Cardiac muscle cell (in vitro differentiated cells and primary cell): Measurements from ENCODE around the gene COL26A1. TPM values are rescaled to one million over a fixed set of nuclear protein-coding genes. Genes with fewer than 3 reads are reported as not detected.
A peak's percentile ranks its signal among the peaks of the same experiment; 100 is the strongest.

Source experiments
- DNase-seq, 2 donors: peaks; one replicate each; pipeline versions ENCODE4 v3.0.0 to v3.0.0-alpha.2; 2010 to 2017; ENCODE audit warnings: low read depth in 1 of 2, low spot score in 1 of 2
- H3K27ac ChIP-seq: fragments of 200-600 bp; sonication (generic); 2 replicates; pipeline ENCODE4 v1.5.1; 2016
- H3K27me3 ChIP-seq: fragments of 200-600 bp; sonication (generic); 2 replicates; pipeline ENCODE4 v1.6.0; 2016; ENCODE audit warnings: control low read depth
- H3K36me3 ChIP-seq: fragments of 200-600 bp; sonication (generic); 2 replicates; pipeline ENCODE4 v1.5.1; 2016; ENCODE audit warnings: control low read depth
- H3K4me1 ChIP-seq: fragments of 200-600 bp; sonication (generic); 2 replicates; pipeline ENCODE4 v1.8.1; 2017; ENCODE audit warnings: low read depth, mild to moderate bottlenecking, mixed run types
- H3K4me3 ChIP-seq: fragments of 200-600 bp; sonication (generic); 2 replicates; pipeline ENCODE4 v1.5.1; 2016; ENCODE audit warnings: mild to moderate bottlenecking
- H3K9me3 ChIP-seq: fragments of 200-600 bp; sonication (generic); 2 replicates; pipeline ENCODE4 v1.5.1; 2017; ENCODE audit warnings: low read depth, mild to moderate bottlenecking, control low read depth
- CTCF ChIP-seq: IDR thresholded peaks from 2 replicates; pipeline ENCODE4 v1.5.1; 2012; ENCODE audit warnings: low read depth, mild to moderate bottlenecking, low read length
- polyA plus RNA-seq: library from polyadenylated mRNA; unstranded; fragments of >200 nt; fragmentation: Nextera tagmentation; extraction: Ambion mirVana; gene quantifications from 2 replicates; pipeline ENCODE4 v1.2.1, GENCODE V29; 2016
- total RNA-seq: library from RNA; depleted of rRNA; stranded (reverse); fragments of >200 nt; gene quantifications from 2 replicates; pipeline ENCODE4 v1.2.3, GENCODE V29; 2016

The COL26A1 gene
- total and polyA plus RNA-seq, 2 experiments from 2014 or later, result 12.5 to 44.8 TPM

GRCh38 chr7:101376601-101377000, 13.9 kb downstream of the COL26A1 start:
- no peak for TF ChIP-seq CTCF
- DNase-seq, result no peak
- Histone ChIP-seq H3K27me3 (no peaks in the 10 kb centered on the region), H3K36me3 (no peaks in the 10 kb centered on the region), H3K4me1 (peaks cover 7% of the 10 kb centered on the region), H3K9me3 (no peaks in the 10 kb centered on the region), H3K27ac (no peak overlapping the region), H3K4me3 (no peak overlapping the region)

GRCh38 chr7:101377189-101377736, 14.6 kb downstream of the COL26A1 start:
- no peaks in the 10 kb centered on the region for H3K36me3 ChIP-seq
- no peak for DNase-seq
- H3K4me3 ChIP-seq, result no peak overlapping the region
- no peaks in the 10 kb centered on the region for H3K27me3 ChIP-seq
- TF ChIP-seq CTCF, result no peak
- H3K4me1 ChIP-seq, result peaks cover 7% of the 10 kb centered on the region
- no peak overlapping the region for H3K27ac ChIP-seq
- H3K9me3 ChIP-seq, result no peaks in the 10 kb centered on the region

GRCh38 chr7:101378751-101379174, 16.1 kb downstream of the COL26A1 start:
- Histone ChIP-seq H3K4me1 (peaks cover 7% of the 10 kb centered on the region), H3K36me3 (no peaks in the 10 kb centered on the region), H3K4me3 (no peak overlapping the region), H3K9me3 (no peaks in the 10 kb centered on the region), H3K27ac (peak overlapping the region; percentile 73), H3K27me3 (no peaks in the 10 kb centered on the region)
- DNase-seq, result peak; percentile 52 to 57
- peak; percentile 6 for TF ChIP-seq CTCF

DNA sequence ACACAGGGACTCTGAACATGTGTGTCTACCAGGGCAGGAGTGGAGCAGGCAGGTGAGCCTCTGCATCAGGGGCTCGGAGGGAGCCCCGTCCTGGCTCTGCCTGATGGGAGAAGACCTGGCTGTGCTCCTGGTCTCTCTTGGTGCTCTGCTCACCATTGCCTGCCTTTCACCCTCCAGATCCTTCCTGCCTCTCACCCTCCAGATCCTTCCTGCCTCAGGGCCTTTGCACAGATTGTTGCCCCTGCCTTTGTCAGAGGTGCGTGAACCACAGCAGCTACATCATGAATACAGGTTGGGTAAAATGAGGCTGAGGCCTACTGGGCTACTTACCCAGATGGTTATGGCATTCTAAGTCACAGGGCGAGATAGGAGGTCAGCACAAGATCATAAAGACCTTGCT, 16.6 kb downstream of the COL26A1 start:
- DNase-seq, result no peak
- peak overlapping the region; percentile 73 for H3K27ac ChIP-seq
- no peaks in the 10 kb centered on the region for H3K9me3 ChIP-seq
- no peaks in the 10 kb centered on the region for H3K36me3 ChIP-seq
- peaks cover 7% of the 10 kb centered on the region for H3K4me1 ChIP-seq
- no peaks in the 10 kb centered on the region for H3K27me3 ChIP-seq
- no peak for TF ChIP-seq CTCF
- no peak overlapping the region for H3K4me3 ChIP-seq

GRCh38 chr7:101381549-101382111, 19.0 kb downstream of the COL26A1 start:
- Histone ChIP-seq H3K9me3 (no peaks in the 10 kb centered on the region), H3K36me3 (no peaks in the 10 kb centered on the region), H3K4me1 (peaks cover 7% of the 10 kb centered on the region), H3K27me3 (no peaks in the 10 kb centered on the region), H3K4me3 (no peak overlapping the region), H3K27ac (no peak overlapping the region)
- no peak for DNase-seq
- TF ChIP-seq CTCF, result no peak

- H3K9me3 ChIP-seq, result no peaks in the 10 kb centered on the region
- no peak for TF ChIP-seq CTCF
- H3K4me1 ChIP-seq, result peaks cover 7% of the 10 kb centered on the region
- DNase-seq, result no peak
- H3K36me3 ChIP-seq, result no peaks in the 10 kb centered on the region
- no peak overlapping the region for H3K4me3 ChIP-seq
- H3K27me3 ChIP-seq, result no peaks in the 10 kb centered on the region
- no peak overlapping the region for H3K27ac ChIP-seq
Observed at GRCh38 chr7:101382937-101383336, 20.3 kb downstream of the COL26A1 start.
